Measurements from ENCODE around the gene PHF3. TPM values are rescaled to one million over a fixed set of nuclear protein-coding genes. Genes with fewer than 3 reads are reported as not detected.

PHF3 gene, protein sequence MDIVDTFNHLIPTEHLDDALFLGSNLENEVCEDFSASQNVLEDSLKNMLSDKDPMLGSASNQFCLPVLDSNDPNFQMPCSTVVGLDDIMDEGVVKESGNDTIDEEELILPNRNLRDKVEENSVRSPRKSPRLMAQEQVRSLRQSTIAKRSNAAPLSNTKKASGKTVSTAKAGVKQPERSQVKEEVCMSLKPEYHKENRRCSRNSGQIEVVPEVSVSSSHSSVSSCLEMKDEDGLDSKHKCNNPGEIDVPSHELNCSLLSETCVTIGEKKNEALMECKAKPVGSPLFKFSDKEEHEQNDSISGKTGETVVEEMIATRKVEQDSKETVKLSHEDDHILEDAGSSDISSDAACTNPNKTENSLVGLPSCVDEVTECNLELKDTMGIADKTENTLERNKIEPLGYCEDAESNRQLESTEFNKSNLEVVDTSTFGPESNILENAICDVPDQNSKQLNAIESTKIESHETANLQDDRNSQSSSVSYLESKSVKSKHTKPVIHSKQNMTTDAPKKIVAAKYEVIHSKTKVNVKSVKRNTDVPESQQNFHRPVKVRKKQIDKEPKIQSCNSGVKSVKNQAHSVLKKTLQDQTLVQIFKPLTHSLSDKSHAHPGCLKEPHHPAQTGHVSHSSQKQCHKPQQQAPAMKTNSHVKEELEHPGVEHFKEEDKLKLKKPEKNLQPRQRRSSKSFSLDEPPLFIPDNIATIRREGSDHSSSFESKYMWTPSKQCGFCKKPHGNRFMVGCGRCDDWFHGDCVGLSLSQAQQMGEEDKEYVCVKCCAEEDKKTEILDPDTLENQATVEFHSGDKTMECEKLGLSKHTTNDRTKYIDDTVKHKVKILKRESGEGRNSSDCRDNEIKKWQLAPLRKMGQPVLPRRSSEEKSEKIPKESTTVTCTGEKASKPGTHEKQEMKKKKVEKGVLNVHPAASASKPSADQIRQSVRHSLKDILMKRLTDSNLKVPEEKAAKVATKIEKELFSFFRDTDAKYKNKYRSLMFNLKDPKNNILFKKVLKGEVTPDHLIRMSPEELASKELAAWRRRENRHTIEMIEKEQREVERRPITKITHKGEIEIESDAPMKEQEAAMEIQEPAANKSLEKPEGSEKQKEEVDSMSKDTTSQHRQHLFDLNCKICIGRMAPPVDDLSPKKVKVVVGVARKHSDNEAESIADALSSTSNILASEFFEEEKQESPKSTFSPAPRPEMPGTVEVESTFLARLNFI (N-terminal part only)
- total RNA-seq: 88.5 TPM

GRCh38 chr6:63635588-63636517 lies at the start of gene PHF3:
PHF3 (plus strand) TSS chr6:63635802; CDS start chr6:63646552, 10,750 bp downstream.
- ATAC-seq (peak; percentile 94), DNase-seq (ENCODE audit: low spot score) (peak; percentile 93)
- intact Hi-C loops (cut with DNase I): no loop called here

GRCh38 chr6:63589952-63590411 lies 45.6 kb upstream of the PHF3 start:
- DNase-seq (ENCODE audit: low spot score) (no peak), ATAC-seq (no peak)
- intact Hi-C loops (cut with DNase I): no loop called here

- intact Hi-C loops (cut with DNase I): no loop called here
- DNase-seq (ENCODE audit: low spot score): no peak
- ATAC-seq: no peak
Observed at GRCh38 chr6:63592886-63593285, 42.7 kb upstream of the PHF3 start.

GRCh38 chr6:63597141-63598048 lies 38.2 kb upstream of the PHF3 start:
- DNase-seq (ENCODE audit: low spot score): no peak
- intact Hi-C loops (cut with DNase I): no loop called here
- peak; percentile 11 for ATAC-seq

DNA sequence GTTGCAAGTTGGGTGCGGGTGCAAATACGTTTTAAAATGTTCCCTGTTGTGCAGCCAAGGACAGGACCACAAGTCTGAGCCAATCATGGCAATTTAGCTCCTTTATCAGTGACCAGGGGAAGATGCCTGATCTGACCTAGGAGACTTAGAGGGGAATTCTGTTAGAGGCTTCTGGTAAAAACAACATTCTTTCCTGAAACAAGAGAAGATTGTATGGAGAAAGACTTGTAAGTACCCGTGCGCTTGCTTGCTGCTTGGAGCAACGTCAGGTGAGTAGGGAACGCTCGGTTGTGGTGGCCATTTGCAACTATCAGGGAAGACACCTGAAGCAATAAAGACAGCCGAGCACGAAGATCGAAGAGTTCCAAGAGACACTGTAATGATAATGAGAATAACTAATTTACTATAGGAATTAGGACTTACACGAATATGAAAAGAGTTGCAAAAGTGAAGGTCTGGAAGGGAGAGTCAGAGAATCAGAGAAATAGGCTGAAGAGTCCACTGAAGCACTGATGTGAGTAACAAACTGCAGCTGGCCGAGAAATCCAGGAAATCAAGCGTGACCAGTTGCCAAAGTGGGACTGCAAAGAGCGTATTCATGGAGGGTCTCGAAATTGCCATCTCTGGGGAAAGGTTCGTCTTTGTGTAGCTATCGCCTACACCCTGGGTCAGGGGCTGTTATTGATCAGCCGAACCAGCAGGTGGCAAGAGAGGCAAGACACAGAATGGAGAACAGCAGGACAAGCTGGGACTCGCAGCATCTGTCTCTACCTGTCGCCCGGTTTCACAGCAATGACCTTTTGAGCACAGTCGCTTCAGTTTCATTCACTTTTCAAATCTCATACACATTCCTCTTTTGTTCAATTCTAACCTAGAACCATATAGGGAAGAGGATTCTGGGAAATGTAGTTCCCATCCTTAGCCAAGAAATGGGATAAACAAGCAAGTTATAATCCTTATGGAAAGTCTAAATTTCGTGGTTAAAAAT lies 37.3 kb upstream of the PHF3 start:
- intact Hi-C loops (cut with DNase I): no loop called here
- ATAC-seq: peak; percentile 95
- peak; percentile 72 for DNase-seq (ENCODE audit: low spot score)

GRCh38 chr6:63599243-63599642 lies 36.4 kb upstream of the PHF3 start:
- DNase-seq (ENCODE audit: low spot score) (no peak), ATAC-seq (no peak)
- intact Hi-C loops (cut with DNase I): no loop called here

- no peak for ATAC-seq
- intact Hi-C loops (cut with DNase I): no loop called here
- no peak for DNase-seq (ENCODE audit: low spot score)
Observed at GRCh38 chr6:63600136-63600535, 35.5 kb upstream of the PHF3 start.

- no peak for DNase-seq (ENCODE audit: low spot score)
- intact Hi-C loops (cut with DNase I): no loop called here
- no peak for ATAC-seq
Observed at GRCh38 chr6:63609231-63609630, 26.4 kb upstream of the PHF3 start.

- DNase-seq (ENCODE audit: low spot score) (no peak), ATAC-seq (no peak)
- intact Hi-C loops (cut with DNase I): no loop called here
Observed at GRCh38 chr6:63610944-63611343, 24.7 kb upstream of the PHF3 start.

GRCh38 chr6:63611560-63611959 lies 24.0 kb upstream of the PHF3 start:
- intact Hi-C loops (cut with DNase I): no loop called here
- ATAC-seq (no peak), DNase-seq (ENCODE audit: low spot score) (no peak)

DNA sequence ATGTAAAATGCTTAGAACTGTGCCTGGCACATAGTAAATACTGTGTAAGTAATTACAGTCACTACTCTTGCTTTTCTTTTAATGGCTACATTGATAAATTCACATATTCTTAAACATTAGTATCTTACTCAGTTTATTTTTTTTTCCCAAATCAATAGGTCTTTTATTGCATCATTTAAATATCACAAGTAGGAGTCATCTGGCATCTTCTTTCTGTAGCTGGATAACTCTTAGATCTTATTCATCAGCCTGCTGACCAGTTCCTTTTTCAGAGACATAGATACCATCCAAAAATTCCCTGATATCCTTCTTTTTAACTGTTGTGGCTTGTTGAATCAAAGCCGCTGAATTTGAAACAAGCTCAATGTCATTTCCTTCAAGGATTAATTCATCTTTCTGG lies 20.0 kb upstream of the PHF3 start:
- ATAC-seq (no peak), DNase-seq (ENCODE audit: low spot score) (no peak)
- intact Hi-C loops (cut with DNase I): no loop called here

DNA sequence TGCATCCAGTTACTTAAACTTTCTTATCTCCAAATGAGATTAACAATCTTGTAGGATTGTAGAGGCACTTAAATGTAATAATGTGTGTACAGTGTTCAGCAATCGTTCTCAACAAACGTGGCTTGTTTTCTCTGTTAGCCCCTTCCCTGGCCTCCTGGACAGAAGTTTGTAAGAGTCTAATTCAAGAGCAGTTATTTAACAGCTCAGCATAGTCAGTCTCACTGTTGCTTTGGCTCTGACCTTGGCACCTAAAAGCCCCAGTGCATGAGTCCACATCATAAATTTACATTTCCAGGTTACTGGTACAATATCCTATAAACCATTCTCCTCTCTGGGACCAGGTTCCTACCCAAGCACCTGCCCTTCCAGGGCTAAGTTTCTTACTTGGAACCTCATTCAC lies 11.5 kb upstream of the PHF3 start:
- no peak for DNase-seq (ENCODE audit: low spot score)
- ATAC-seq: no peak
- intact Hi-C loops (cut with DNase I): no loop called here

DNA sequence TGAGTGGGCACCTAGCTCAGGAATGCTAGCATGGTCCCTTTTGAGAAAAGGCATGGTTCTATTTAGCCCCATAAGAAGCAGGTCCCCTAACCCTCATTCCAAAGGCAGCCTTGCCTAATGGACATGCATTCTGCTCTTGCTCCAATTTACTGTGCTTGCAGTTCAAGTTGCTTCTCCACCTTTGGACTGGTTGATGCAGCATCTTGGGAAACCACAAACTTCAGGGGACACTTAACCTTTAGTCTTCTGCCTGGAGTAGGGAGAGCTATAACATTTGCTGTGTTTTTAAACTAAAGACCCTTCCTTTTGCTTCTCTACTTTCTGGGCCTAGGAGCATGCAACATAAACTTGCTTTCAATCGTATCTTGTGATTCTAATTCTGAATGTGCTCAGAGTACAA lies 5.1 kb upstream of the PHF3 start:
- intact Hi-C loops (cut with DNase I): no loop called here
- ATAC-seq: no peak

DNA sequence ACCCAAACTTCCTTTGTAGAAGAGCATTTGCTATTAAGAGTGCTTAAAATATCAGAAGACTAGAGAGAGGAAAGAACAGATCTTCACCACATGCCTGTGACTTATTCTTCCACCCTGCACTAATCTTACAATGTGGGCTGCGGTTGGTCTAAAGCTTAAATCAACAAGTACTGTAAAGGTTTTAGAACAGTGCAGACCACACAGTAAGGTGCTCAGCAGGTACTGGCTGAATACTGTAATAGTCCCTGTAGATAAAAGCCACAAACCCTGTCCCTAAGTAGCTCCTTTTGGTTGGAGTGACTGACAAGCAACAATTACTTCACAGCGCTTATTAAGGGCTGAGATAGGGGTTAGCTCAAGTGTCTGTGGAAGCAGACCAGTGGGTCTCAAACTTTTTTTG lies 972 bp upstream of the PHF3 start:
- intact Hi-C loops (cut with DNase I): no loop called here
- ATAC-seq: peak; percentile 13
- no peak for DNase-seq (ENCODE audit: low spot score)

More for the DNA sequence above, 5.1 kb upstream of the PHF3 start:
- DNase-seq (ENCODE audit: low spot score): no peak

DNA sequence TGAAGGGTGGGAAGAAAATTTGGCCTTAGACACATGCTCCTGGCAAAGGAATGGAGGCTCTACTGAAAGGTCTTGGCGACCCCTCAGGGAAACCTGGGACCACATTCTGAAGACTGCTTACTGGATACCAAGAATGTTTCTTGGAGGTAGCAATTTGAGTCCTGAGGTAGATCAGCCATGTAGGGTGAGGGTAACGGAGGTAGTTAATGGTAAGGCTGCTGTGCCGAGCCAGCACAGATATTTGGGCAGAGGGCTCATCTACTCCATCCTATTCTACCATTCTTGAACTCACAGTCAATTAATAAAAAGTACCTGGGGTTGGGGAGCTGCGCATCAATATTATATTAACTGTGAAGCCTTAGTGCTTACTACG lies 401 bp upstream of the PHF3 start:
- DNase-seq (ENCODE audit: low spot score) (no peak), ATAC-seq (no peak)
- intact Hi-C loops (cut with DNase I): no loop called here

GRCh38 chr6:63636518-63637021 lies 968 bp downstream of the PHF3 start:
- intact Hi-C loops (cut with DNase I): no loop called here
- DNase-seq (ENCODE audit: low spot score): peak; percentile 82
- ATAC-seq: peak; percentile 41
